H1 (cell line): ENCODE measurements around the gene FUBP3. TPM values are rescaled to one million over a fixed set of nuclear protein-coding genes. Genes with fewer than 3 reads are reported as not detected.

ENCODE experiments used
- CTCF ChIA-PET: fragments of 300-600 bp; sonication (Branson Sonifier 250); formaldehyde crosslinking; loops from one replicate; lab custom pipeline; 2021; ENCODE audit not compliant: partially characterized antibody; lab: Charles Lee
- POLR2A ChIA-PET: fragments of 300-600 bp; sonication (Branson Sonifier 250); formaldehyde crosslinking; loops from one replicate; lab custom pipeline; 2021; ENCODE audit warnings: inconsistent platforms; ENCODE audit not compliant: partially characterized antibody; lab: Charles Lee
- DNase-seq, 2 experiments: peaks; one replicate each; pipeline versions ENCODE4 v3.0.0 to v3.0.0-alpha.2; 2010 to 2022; ENCODE audit warnings: low spot score in 2 of 2, low read depth in 1 of 2, mixed read lengths in 1 of 2
- FAIRE-seq: peaks from 2 replicates; lab custom pipeline; 2011; peaks lifted over from hg19 to GRCh38; lab: Jason Lieb, UNC
- H2AFZ ChIP-seq: 2 replicates; pipeline ENCODE4 v1.8.1; 2012; ENCODE audit warnings: low read length, inconsistent platforms
- H2AK5ac ChIP-seq: 2 replicates; pipeline ENCODE4 v1.6.1; 2013; ENCODE audit warnings: low read depth, low read length
- H2BK120ac ChIP-seq: replicated peaks from 2 replicates; pipeline ENCODE3; 2013; ENCODE audit warnings: low read depth, low read length, inconsistent platforms
- H2BK12ac ChIP-seq: 2 replicates; pipeline ENCODE4 v1.6.1; 2013; ENCODE audit warnings: low read depth, low read length
- H2BK15ac ChIP-seq: 2 replicates; pipeline ENCODE4 v1.6.1; 2013; ENCODE audit warnings: low read length
- H2BK20ac ChIP-seq: 2 replicates; pipeline ENCODE4 v1.6.1; 2013; ENCODE audit warnings: low read length
- H2BK5ac ChIP-seq: 2 replicates; pipeline ENCODE4 v1.6.1; 2013; ENCODE audit warnings: low read depth, low read length
- H3K14ac ChIP-seq: 2 replicates; pipeline ENCODE4 v1.6.1; 2013; ENCODE audit warnings: inconsistent platforms; ENCODE audit not compliant: insufficient read length
- H3K18ac ChIP-seq: 2 replicates; pipeline ENCODE4 v1.6.1; 2013; ENCODE audit warnings: low read length; ENCODE audit errors: extremely low read depth
- H3K23ac ChIP-seq: 2 replicates; pipeline ENCODE4 v1.6.1; 2013; ENCODE audit warnings: inconsistent platforms; ENCODE audit not compliant: insufficient read length
- H3K23me2 ChIP-seq: 2 replicates; pipeline ENCODE4 v1.6.1; 2013; ENCODE audit warnings: low read depth, low read length
- H3K27ac ChIP-seq: 2 replicates; pipeline ENCODE4 v1.6.1; 2011; ENCODE audit warnings: low read depth, low read length, inconsistent platforms
- H3K27me3 ChIP-seq, 4 experiments: replicated peaks in 1 of 4; 1 replicate in 1 of 4; 2 replicates in 3 of 4; pipeline versions ENCODE4 v1.6.1 to v1.8.1; 2011 to 2013; ENCODE audit warnings: low read length in 3 of 4, mild to moderate bottlenecking in 3 of 4, inconsistent platforms in 2 of 4, mixed read lengths in 2 of 4, moderate library complexity in 1 of 4; ENCODE audit not compliant: control insufficient read depth in 3 of 4, insufficient read depth in 3 of 4; ENCODE audit errors: extremely low read depth in 1 of 4
- H3K36me3 ChIP-seq, 4 experiments: 2 replicates each; pipeline versions ENCODE4 v1.6.1 to v1.8.1; 2011 to 2013; ENCODE audit warnings: mild to moderate bottlenecking in 4 of 4, low read length in 3 of 4, moderate library complexity in 2 of 4, control low read depth in 1 of 4, inconsistent platforms in 1 of 4; ENCODE audit not compliant: insufficient read depth in 4 of 4, control insufficient read depth in 2 of 4
- H3K4ac ChIP-seq: replicated peaks from 2 replicates; pipeline ENCODE3; 2013; ENCODE audit warnings: low read length, low read depth, mixed read lengths, inconsistent platforms; ENCODE audit not compliant: insufficient read length
- H3K4me1 ChIP-seq, 4 experiments: replicated peaks in 1 of 4; 1 replicate in 1 of 4; 2 replicates in 3 of 4; pipeline versions ENCODE4 v1.6.1 to v1.8.1; 2011 to 2013; ENCODE audit warnings: low read length in 3 of 4, inconsistent platforms in 2 of 4, mixed read lengths in 1 of 4; ENCODE audit not compliant: insufficient read depth in 4 of 4, control insufficient read depth in 3 of 4
- H3K4me2 ChIP-seq, 2 experiments: 2 replicates each; pipeline versions ENCODE4 v1.6.1 to v1.8.1; 2011 to 2013; ENCODE audit warnings: low read depth in 2 of 2, low read length in 2 of 2, control low read depth in 1 of 2, inconsistent platforms in 1 of 2, mild to moderate bottlenecking in 1 of 2; ENCODE audit not compliant: insufficient read depth in 1 of 2
- H3K4me3 ChIP-seq, 4 experiments: fragments of 200-600, 300-600 bp in 1 of 4; sonication (generic), shearing (Covaris generic), sonication (Bioruptor Twin) in 1 of 4; 2 replicates each; pipeline versions ENCODE4 v1.5.1 to v1.8.1; 2011 to 2016; ENCODE audit warnings: low read length in 4 of 4, low read depth in 3 of 4, control low read depth in 2 of 4, inconsistent platforms in 2 of 4, mild to moderate bottlenecking in 2 of 4, mixed read lengths in 1 of 4, moderate library complexity in 1 of 4; ENCODE audit not compliant: insufficient read depth in 2 of 4; ENCODE audit errors: extremely low read depth in 1 of 4
- H3K56ac ChIP-seq: replicated peaks from 2 replicates; pipeline ENCODE3; 2013; ENCODE audit warnings: low read depth, mild to moderate bottlenecking, mixed read lengths, low read length, inconsistent platforms; ENCODE audit not compliant: insufficient read length
- H3K79me1 ChIP-seq: 2 replicates; pipeline ENCODE4 v1.6.1; 2013; ENCODE audit warnings: low read depth, low read length, control low read depth
- H3K79me2 ChIP-seq, 2 experiments: 2 replicates each; pipeline versions ENCODE4 v1.6.1 to v1.8.1; 2012 to 2013; ENCODE audit warnings: low read length in 2 of 2, mild to moderate bottlenecking in 2 of 2, inconsistent platforms in 1 of 2; ENCODE audit not compliant: insufficient read depth in 2 of 2, control insufficient read depth in 1 of 2
- H3K9ac ChIP-seq, 4 experiments: replicated peaks in 1 of 4; 1 replicate in 1 of 4; 2 replicates in 3 of 4; pipeline versions ENCODE4 v1.6.1 to v1.8.1; 2011 to 2013; ENCODE audit warnings: low read depth in 3 of 4, low read length in 3 of 4, control low read depth in 2 of 4, mild to moderate bottlenecking in 2 of 4, moderate library complexity in 2 of 4, inconsistent platforms in 1 of 4; ENCODE audit errors: extremely low read depth in 1 of 4
- H3K9me3 ChIP-seq, 2 experiments: 2 replicates each; pipeline versions ENCODE4 v1.6.1 to v1.8.1; 2012 to 2013; ENCODE audit warnings: mild to moderate bottlenecking in 2 of 2, moderate library complexity in 2 of 2, control low read depth in 1 of 2, inconsistent platforms in 1 of 2, low read depth in 1 of 2, low read length in 1 of 2, mixed read lengths in 1 of 2; ENCODE audit not compliant: insufficient read depth in 2 of 2
- H4K20me1 ChIP-seq, 2 experiments: replicated peaks in 1 of 2; 2 replicates each; pipeline versions ENCODE3 to v1.8.1; 2011 to 2013; ENCODE audit warnings: inconsistent platforms in 2 of 2, low read length in 2 of 2, mild to moderate bottlenecking in 1 of 2; ENCODE audit not compliant: insufficient read depth in 2 of 2, control insufficient read depth in 1 of 2
- H4K5ac ChIP-seq: 2 replicates; pipeline ENCODE4 v1.6.1; 2013; ENCODE audit warnings: low read length, low read depth, mixed read lengths, inconsistent platforms; ENCODE audit not compliant: insufficient read length
- H4K8ac ChIP-seq: 2 replicates; pipeline ENCODE4 v1.8.0; 2013; ENCODE audit warnings: mild to moderate bottlenecking, moderate library complexity, low read length, inconsistent platforms; ENCODE audit not compliant: insufficient read depth; ENCODE audit errors: extremely low read depth
- H4K91ac ChIP-seq: replicated peaks from 2 replicates; pipeline ENCODE3; 2013; ENCODE audit warnings: low read length, mixed read lengths, inconsistent platforms; ENCODE audit not compliant: insufficient read length
- ATF2 ChIP-seq: IDR thresholded peaks from 2 replicates; pipeline ENCODE4 v1.6.1; 2012; ENCODE audit warnings: low read length, inconsistent platforms
- CHD2 ChIP-seq: IDR thresholded peaks from 2 replicates; pipeline ENCODE4 v1.6.1; 2012; ENCODE audit warnings: low read length, improper control_type of control experiment
- EZH2 ChIP-seq: fragments of 200-600 bp; sonication (generic); IDR thresholded peaks from 2 replicates; pipeline ENCODE4 v1.7.1; 2012; ENCODE audit warnings: low read depth, mild to moderate bottlenecking, moderate library complexity, low read length, inconsistent platforms; ENCODE audit not compliant: severe bottlenecking
- GABPA ChIP-seq: IDR thresholded peaks from 2 replicates; pipeline ENCODE4 v1.6.1; 2011; ENCODE audit warnings: mild to moderate bottlenecking, low read length, moderate library complexity, borderline replicate concordance; ENCODE audit not compliant: insufficient read depth
- JUN ChIP-seq: IDR thresholded peaks from 2 replicates; pipeline ENCODE4 v1.6.1; 2011; ENCODE audit warnings: low read depth, mild to moderate bottlenecking, improper control_type of control experiment, low read length
- NANOG ChIP-seq: IDR thresholded peaks from 2 replicates; pipeline ENCODE4 v1.6.1; 2011; ENCODE audit warnings: low read length, low read depth, mild to moderate bottlenecking, inconsistent platforms; ENCODE audit not compliant: insufficient read depth, poor library complexity, severe bottlenecking
- USF2 ChIP-seq: IDR thresholded peaks from 2 replicates; pipeline ENCODE4 v1.6.1; 2011; ENCODE audit warnings: low read length, improper control_type of control experiment
- WGBS, 2 experiments: shearing (Covaris generic) in 1 of 2; methylation state at CpG; one replicate each; pipeline versions ENCODE4 v1.1.6 to v1.1.7; 2013 to 2015; ENCODE audit warnings: low lambda C conversion rate in 2 of 2, mixed read lengths in 2 of 2, inconsistent platforms in 1 of 2, low coverage in 1 of 2, missing lambda C conversion rate in 1 of 2; ENCODE audit not compliant: insufficient replicate concordance in 2 of 2, insufficient coverage in 1 of 2, insufficient read length in 1 of 2; ENCODE audit errors: extremely low coverage in 1 of 2, missing lambda C conversion rate in 1 of 2; 5-methylcytosine and 5-hydroxymethylcytosine counted together
- polyA plus RNA-seq, 7 experiments: library from polyadenylated mRNA; depleted of rRNA in 3 of 7; stranded (reverse) in 5 of 7; unstranded in 2 of 7; fragments of >200 nt in 5 of 7; fragments of 200-250 nt in 2 of 7; gene quantifications; 1 replicate in 5 of 7; 2 replicates in 1 of 7; 4 replicates in 1 of 7; pipeline versions ENCODE4 v1.2.1 to v1.2.3, GENCODE V29; 2011 to 2013; ENCODE audit warnings: missing spikeins in 2 of 7, mixed read lengths in 2 of 7
- total RNA-seq: library from RNA; stranded (reverse); fragmentation: NEBNext Ultra II Directional; extraction: Animal tissue kit (Norgen Biotek cat#: 25700); gene quantifications from 2 replicates; pipeline ENCODE4 v1.2.1, GENCODE V29; 2021

The FUBP3 gene
- total and polyA plus RNA-seq, 2 of the 8 experiments (the other 6 are each of a cell fraction or from before 2014, with no cell fraction given): 23.7 to 76.4 TPM

GRCh38 chr9:130659699-130660248 lies 80.4 kb downstream of the FUBP3 start:
- Histone ChIP-seq H3K14ac (no peak overlapping the region), H3K4me1 (peaks cover 4 to 28% (median 18%) of the 10 kb centered on the region in 4 experiments), H4K20me1 (peaks cover 4 to 14% of the 10 kb centered on the region in 2 experiments), H2BK120ac (no peak overlapping the region), H3K23ac (no peak overlapping the region), H2AFZ (no peak overlapping the region), H3K36me3 (peaks cover 0 to 6% (median 0%) of the 10 kb centered on the region in 4 experiments; a peak in 1 of 8 replicates), H2BK15ac (no peak overlapping the region), H3K4ac (no peak overlapping the region), H2BK5ac (no peak overlapping the region), H4K8ac (peak overlapping the region; percentile 74; the same call in 1 of the 2 replicates), H3K27me3 (peaks cover 71 to 95% (median 89%) of the 10 kb centered on the region in 4 experiments), H3K56ac (no peak overlapping the region), H3K4me2 (peak overlapping the region; percentile 62 to 74), H3K79me2 (no peaks in the 10 kb centered on the region), H3K9ac (no peak overlapping the region), H2BK12ac (no peak overlapping the region), H4K91ac (no peak overlapping the region), H3K18ac (no peak overlapping the region; the same call in 1 of the 2 replicates), H3K23me2 (peaks cover 11% of the 10 kb centered on the region; the same call in 1 of the 2 replicates), H4K5ac (no peak overlapping the region), H2AK5ac (no peak overlapping the region), H2BK20ac (no peak overlapping the region), H3K27ac (no peak overlapping the region), H3K4me3 (peak overlapping the region in 2 of 4 experiments; percentile 31 to 62; a peak in 4 of 8 replicates), H3K9me3 (peaks cover 6 to 8% of the 10 kb centered on the region in 2 experiments; a peak in 3 of 4 replicates), H3K79me1 (no peaks in the 10 kb centered on the region)
- CTCF ChIA-PET: interaction anchor here (1.0 to 1.3 kb wide), 2 partner anchors 68 to 194 kb away, joined by 3 read pairs; no protein-coding TSS in a partner anchor
- DNase-seq (peak in 1 of 2 experiments; percentile 75), FAIRE-seq (no peak)
- POLR2A ChIA-PET: no interaction called here
- 0% methylated on average over 21 of the region's 58 CpGs; no CpG with 5 or more reads in 1 of the 2 experiments for WGBS, 2 experiments
- TF ChIP-seq GABPA (peak; percentile 67; the same call in 1 of the 2 replicates), USF2 (no peak), JUN (no peak), NANOG (no peak), CHD2 (no peak), ATF2 (no peak), EZH2 (no peak)
